HG03342 (cell line): ENCODE results near the gene UBA52.
"Not testable (repeated sequence)": the region's sequence is repeated elsewhere in the genome, so short reads cannot be mapped to it uniquely, and the experiment has no call there.

ENCODE experiments used
- ATAC-seq: cut with Tn5 transposase; IDR thresholded peaks from one replicate; pipeline ENCODE4 v1.9.1; 2021; ENCODE audit warnings: mild to moderate bottlenecking, moderate library complexity; ENCODE audit not compliant: unreplicated experiment

UBA52 gene

GRCh38 chr19:18591735-18592385, 20.2 kb downstream of the UBA52 start:
- no peak for ATAC-seq

- ATAC-seq: not testable (repeated sequence)
Observed at GRCh38 chr19:18592732-18593131, 21.1 kb downstream of the UBA52 start.

- no peak for ATAC-seq
Observed at GRCh38 chr19:18593367-18594095, 21.9 kb downstream of the UBA52 start.

- peak; percentile 55 for ATAC-seq
Observed at GRCh38 chr19:18594096-18594823, 22.6 kb downstream of the UBA52 start.

- ATAC-seq: no peak
Observed at GRCh38 chr19:18594824-18595373, 23.2 kb downstream of the UBA52 start.

GRCh38 chr19:18595475-18595874, 23.8 kb downstream of the UBA52 start:
- no peak for ATAC-seq

- no peak for ATAC-seq
Observed at GRCh38 chr19:18596752-18597157, 25.1 kb downstream of the UBA52 start.

GRCh38 chr19:18597809-18598660, 26.4 kb downstream of the UBA52 start:
- ATAC-seq: no peak

- ATAC-seq: no peak
Observed at GRCh38 chr19:18599485-18599884, 27.8 kb downstream of the UBA52 start.

- ATAC-seq: not testable (repeated sequence)
Observed at GRCh38 chr19:18600692-18601397, 29.2 kb downstream of the UBA52 start.

GRCh38 chr19:18601875-18602274, 30.2 kb downstream of the UBA52 start:
- no peak for ATAC-seq

- no peak for ATAC-seq
Observed at GRCh38 chr19:18603255-18603957, 31.7 kb downstream of the UBA52 start.

GRCh38 chr19:18603958-18604819, 32.5 kb downstream of the UBA52 start:
- ATAC-seq: no peak

- no peak for ATAC-seq
Observed at GRCh38 chr19:18604820-18605159, 33.1 kb downstream of the UBA52 start.

- no peak for ATAC-seq
Observed at GRCh38 chr19:18605196-18605545, 33.5 kb downstream of the UBA52 start.

GRCh38 chr19:18605546-18606280, 34.1 kb downstream of the UBA52 start:
- ATAC-seq: no peak

GRCh38 chr19:18606281-18607225, 34.9 kb downstream of the UBA52 start, which contains the start of gene CRLF1:
Gene CRLF1 (minus strand): TSS chr19:18606799. CDS start chr19:18606656, 143 bp downstream.
- ATAC-seq: no peak
